Measurements from ENCODE around the gene GPRASP2. TPM values are rescaled to one million over a fixed set of nuclear protein-coding genes. Genes with fewer than 3 reads are reported as not detected.
"Not testable (repeated sequence)": the region's sequence is repeated elsewhere in the genome, so short reads cannot be mapped to it uniquely, and the experiment has no call there.

The GPRASP2 gene
- 12.1 and 17.1 TPM in 2 replicates for total RNA-seq (2014; rRNA removed)
- percentile 58 among the genes with signal in this experiment for Bru-seq, nascent RNA
- BruChase-seq, experiment 1, labeled RNA remaining after a 6-hour chase = percentile 68 among the genes with signal in this experiment
- percentile 69 among the genes with signal in this experiment for BruChase-seq, experiment 2, labeled RNA remaining after a 2-hour chase
- long read RNA-seq, partial matches to known transcripts = 6 of 18 reads
- long read RNA-seq, other reads (novel, unspliced or antisense) = 8 of 18 reads

GRCh38 chrX:102712216-102712966 is at the start of gene GPRASP2:
TSS of gene GPRASP2 (plus strand) at chrX:102712448. CDS start at chrX:102714870, 2,422 bp downstream.
- peak within 1 kb of the TSS; percentile 68 for H3K9ac ChIP-seq (ENCODE audit: low read length)

GRCh38 chrX:102663820-102664219 is 48.4 kb upstream of the GPRASP2 start:
- H3K4me3 ChIP-seq (ENCODE audit: low read length); H3K36me3 ChIP-seq (ENCODE audit: low read depth, low read length); POLR2A ChIA-PET (ENCODE audit: unreplicated experiment); ATAC-seq; H4K20me1 ChIP-seq (ENCODE audit: low read length); H3K9ac ChIP-seq (ENCODE audit: low read length); H3K27me3 ChIP-seq (ENCODE audit: low read length); H3K79me2 ChIP-seq (ENCODE audit: low read length); H3F3A ChIP-seq (ENCODE audit: low read length, unreplicated experiment); CTCF ChIA-PET; H3K27ac ChIP-seq (ENCODE audit: low read length); BruUV-seq (replicated peaks); DNase-seq; H3K4me2 ChIP-seq (ENCODE audit: low read length); H3K4me1 ChIP-seq (ENCODE audit: insufficient read depth, low read length); H3K9me3 ChIP-seq (ENCODE audit: low read length); H3K9me2 ChIP-seq (replicated peaks; ENCODE audit: low read length); H2AFZ ChIP-seq (ENCODE audit: low read length); intact Hi-C loops (cut with micrococcal nuclease): not testable (repeated sequence)

More at GRCh38 chrX:102712216-102712966, at the start of gene GPRASP2:
- H3K4me3 ChIP-seq (ENCODE audit: low read length) = peak within 1 kb of the TSS; percentile 84
- H3K4me2 ChIP-seq (ENCODE audit: low read length) = peak within 1 kb of the TSS; percentile 92
- no peaks in the 10 kb centered on the region for H3K4me1 ChIP-seq (ENCODE audit: insufficient read depth, low read length)
- intact Hi-C loops (cut with micrococcal nuclease) = loop anchor here (2.0 to 5.0 kb wide), 2 partner anchors 114 to 910 kb away; partner anchors contain the start of gene ARMCX5
- no peaks in the 10 kb centered on the region for H3F3A ChIP-seq (ENCODE audit: low read length, unreplicated experiment)
- CTCF ChIA-PET = no interaction called here
- H3K36me3 ChIP-seq (ENCODE audit: low read depth, low read length) = no peaks in the 10 kb centered on the region
- H3K9me2 ChIP-seq (replicated peaks; ENCODE audit: low read length) = no peaks in the 10 kb centered on the region
- POLR2A ChIA-PET (ENCODE audit: unreplicated experiment) = no interaction called here
- no peaks in the 10 kb centered on the region for H4K20me1 ChIP-seq (ENCODE audit: low read length)
- no peaks in the 10 kb centered on the region for H3K27me3 ChIP-seq (ENCODE audit: low read length)
- H3K79me2 ChIP-seq (ENCODE audit: low read length) = no peaks in the 10 kb centered on the region
- H2AFZ ChIP-seq (ENCODE audit: low read length) = peak within 1 kb of the TSS; percentile 98
- ATAC-seq = peak; percentile 83
- H3K27ac ChIP-seq (ENCODE audit: low read length) = no peak within 1 kb of the TSS
- no peaks in the 10 kb centered on the region for H3K9me3 ChIP-seq (ENCODE audit: low read length)
- TF ChIP-seq EZH2 (IDR thresholded peaks at IDR 0.05; ENCODE audit: low read length, unreplicated experiment) (no peak), EZH2phosphoT487 (IDR thresholded peaks at IDR 0.05; ENCODE audit: borderline replicate concordance, low read length) (no peak)
- TF ChIP-seq, protein P1, sequence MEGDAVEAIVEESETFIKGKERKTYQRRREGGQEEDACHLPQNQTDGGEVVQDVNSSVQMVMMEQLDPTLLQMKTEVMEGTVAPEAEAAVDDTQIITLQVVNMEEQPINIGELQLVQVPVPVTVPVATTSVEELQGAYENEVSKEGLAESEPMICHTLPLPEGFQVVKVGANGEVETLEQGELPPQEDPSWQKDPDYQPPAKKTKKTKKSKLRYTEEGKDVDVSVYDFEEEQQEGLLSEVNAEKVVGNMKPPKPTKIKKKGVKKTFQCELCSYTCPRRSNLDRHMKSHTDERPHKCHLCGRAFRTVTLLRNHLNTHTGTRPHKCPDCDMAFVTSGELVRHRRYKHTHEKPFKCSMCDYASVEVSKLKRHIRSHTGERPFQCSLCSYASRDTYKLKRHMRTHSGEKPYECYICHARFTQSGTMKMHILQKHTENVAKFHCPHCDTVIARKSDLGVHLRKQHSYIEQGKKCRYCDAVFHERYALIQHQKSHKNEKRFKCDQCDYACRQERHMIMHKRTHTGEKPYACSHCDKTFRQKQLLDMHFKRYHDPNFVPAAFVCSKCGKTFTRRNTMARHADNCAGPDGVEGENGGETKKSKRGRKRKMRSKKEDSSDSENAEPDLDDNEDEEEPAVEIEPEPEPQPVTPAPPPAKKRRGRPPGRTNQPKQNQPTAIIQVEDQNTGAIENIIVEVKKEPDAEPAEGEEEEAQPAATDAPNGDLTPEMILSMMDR (conservative IDR thresholded peaks at IDR 0.05; ENCODE audit: low read depth, low read length) = no peak
- BruUV-seq (replicated peaks) = no TSS peak
- peak; percentile 46 for DNase-seq

DNA sequence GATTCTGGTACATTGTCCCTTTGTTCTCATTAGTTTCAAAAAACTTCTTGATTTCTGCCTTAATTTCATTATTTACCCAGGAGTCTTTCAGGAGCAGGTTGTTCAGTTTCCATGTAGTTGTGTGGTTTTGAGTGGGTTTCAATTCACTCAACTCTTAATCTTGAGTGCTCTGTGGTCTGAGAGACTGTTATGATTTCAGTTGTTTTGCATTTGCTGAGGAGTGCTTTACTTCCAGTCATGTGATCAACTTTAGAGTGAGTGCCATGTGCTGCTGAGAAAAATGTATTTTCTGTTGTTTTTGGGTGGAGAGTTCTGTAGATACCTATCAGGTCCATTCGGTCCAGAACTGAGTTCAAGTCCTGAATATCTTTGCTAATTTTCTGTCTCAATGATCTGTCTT is 45.2 kb upstream of the GPRASP2 start:
- H3K4me3 ChIP-seq (ENCODE audit: low read length); H3K36me3 ChIP-seq (ENCODE audit: low read depth, low read length); H3K27me3 ChIP-seq (ENCODE audit: low read length); H3K27ac ChIP-seq (ENCODE audit: low read length); H3F3A ChIP-seq (ENCODE audit: low read length, unreplicated experiment); H3K9me2 ChIP-seq (replicated peaks; ENCODE audit: low read length); H3K4me1 ChIP-seq (ENCODE audit: insufficient read depth, low read length); BruUV-seq (replicated peaks); H3K4me2 ChIP-seq (ENCODE audit: low read length); H2AFZ ChIP-seq (ENCODE audit: low read length); H3K9ac ChIP-seq (ENCODE audit: low read length); intact Hi-C loops (cut with micrococcal nuclease); POLR2A ChIA-PET (ENCODE audit: unreplicated experiment); DNase-seq; ATAC-seq; H3K79me2 ChIP-seq (ENCODE audit: low read length); CTCF ChIA-PET; H4K20me1 ChIP-seq (ENCODE audit: low read length); H3K9me3 ChIP-seq (ENCODE audit: low read length): not testable (repeated sequence)
